Measurements from ENCODE around the gene C11orf65. TPM values are rescaled to one million over a fixed set of nuclear protein-coding genes. Genes with fewer than 3 reads are reported as not detected.

The C11orf65 gene
- total and polyA plus RNA-seq, 2 donors (not counting 1 experiment from before 2014, with no cell fraction given): 0.25 to 1.4 TPM

DNA sequence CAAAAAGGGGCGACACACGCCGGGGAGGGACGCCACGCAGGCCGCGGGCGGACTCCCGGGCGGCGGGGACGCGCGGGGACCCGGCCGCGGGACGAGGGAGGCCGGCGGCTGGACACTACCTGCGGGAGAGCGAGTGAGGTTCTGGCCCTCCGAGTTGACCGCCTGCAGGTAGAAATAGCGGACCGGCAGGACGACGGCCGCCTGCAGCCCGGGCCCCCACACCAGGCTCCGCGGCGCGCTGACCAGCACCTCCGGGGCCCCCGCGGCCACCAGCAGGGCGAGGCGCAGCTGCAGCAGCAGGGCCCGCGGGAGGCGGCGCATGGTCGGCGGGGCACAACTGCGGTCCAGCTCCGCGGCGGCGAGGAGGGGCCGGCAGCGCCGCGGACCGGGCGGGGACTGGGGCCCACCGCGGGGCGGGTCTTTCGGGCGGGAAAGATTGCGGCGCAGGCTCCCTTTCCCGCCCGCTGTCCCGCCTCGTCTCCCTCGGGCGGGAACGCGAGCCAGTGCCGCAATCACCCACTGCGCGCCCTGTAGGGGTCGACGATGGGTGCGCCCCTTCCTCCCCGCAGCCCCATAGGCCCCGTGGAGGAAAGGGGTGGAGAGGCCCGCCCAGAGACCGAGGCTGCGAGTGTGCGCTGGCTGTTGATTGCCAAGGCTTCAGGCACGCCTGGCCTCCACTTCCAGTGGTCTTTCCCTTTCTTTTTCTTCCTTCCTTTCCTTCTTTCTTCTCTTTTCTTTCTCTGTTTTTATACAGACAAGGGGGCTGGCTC, 30.9 kb upstream of the C11orf65 start, which contains the start of gene POGLUT3:
POGLUT3 (minus strand) TSS at position 339 of the 770 bp plus-strand sequence; CDS start at position 321, 18 bp downstream.
- Histone ChIP-seq H3K9me3 (ENCODE audit: control extremely low read depth in 1 of 3, control insufficient read depth in 2 of 3, insufficient read depth in 1 of 3, low read length in 2 of 3) (no peaks in the 10 kb centered on the region), H3K4me3 (ENCODE audit: control extremely low read depth in 1 of 5, extremely low read depth in 1 of 5, insufficient read depth in 1 of 5, low read depth in 2 of 5, low read length in 4 of 5) (peak within 1 kb of the TSS; percentile 71 to 93 (median 80)), H3K4me2 (replicated peaks; ENCODE audit: low read depth, low read length, poor library complexity, severe bottlenecking) (peak within 1 kb of the TSS; percentile 93), H3K9ac (ENCODE audit: low read length) (peak within 1 kb of the TSS; percentile 75), H4K20me1 (ENCODE audit: control insufficient read depth, insufficient read depth, low read length, poor library complexity, severe bottlenecking) (no peaks in the 10 kb centered on the region), H3K27me3 (replicated peaks in 1 of 4; ENCODE audit: control extremely low read depth in 1 of 4, control insufficient read depth in 3 of 4, insufficient read depth in 4 of 4, low read length in 3 of 4) (no peaks in the 10 kb centered on the region), H3K36me3 (replicated peaks in 1 of 2; ENCODE audit: control extremely low read depth in 1 of 2, control insufficient read depth in 1 of 2, extremely low read depth in 1 of 2, insufficient read depth in 2 of 2, low read length in 1 of 2) (no peaks in the 10 kb centered on the region), H2AFZ (ENCODE audit: insufficient read depth, low read depth, low read length, poor library complexity, severe bottlenecking) (peak within 1 kb of the TSS; percentile 87), H3K27ac (ENCODE audit: low read length in 2 of 2) (peak within 1 kb of the TSS; percentile 71 to 80), H3K79me2 (ENCODE audit: control insufficient read depth, insufficient read depth, low read length) (no peaks in the 10 kb centered on the region), H3K4me1 (ENCODE audit: control insufficient read depth in 2 of 2, insufficient read depth in 2 of 2, low read length in 2 of 2) (peaks cover 0 to 7% of the 10 kb centered on the region in 2 donors)
- no peak for TF ChIP-seq EZH2 (IDR thresholded peaks at IDR 0.05; ENCODE audit: borderline replicate concordance, insufficient read depth, low read depth, low read length, poor library complexity, severe bottlenecking)
- TF ChIP-seq, protein P1, sequence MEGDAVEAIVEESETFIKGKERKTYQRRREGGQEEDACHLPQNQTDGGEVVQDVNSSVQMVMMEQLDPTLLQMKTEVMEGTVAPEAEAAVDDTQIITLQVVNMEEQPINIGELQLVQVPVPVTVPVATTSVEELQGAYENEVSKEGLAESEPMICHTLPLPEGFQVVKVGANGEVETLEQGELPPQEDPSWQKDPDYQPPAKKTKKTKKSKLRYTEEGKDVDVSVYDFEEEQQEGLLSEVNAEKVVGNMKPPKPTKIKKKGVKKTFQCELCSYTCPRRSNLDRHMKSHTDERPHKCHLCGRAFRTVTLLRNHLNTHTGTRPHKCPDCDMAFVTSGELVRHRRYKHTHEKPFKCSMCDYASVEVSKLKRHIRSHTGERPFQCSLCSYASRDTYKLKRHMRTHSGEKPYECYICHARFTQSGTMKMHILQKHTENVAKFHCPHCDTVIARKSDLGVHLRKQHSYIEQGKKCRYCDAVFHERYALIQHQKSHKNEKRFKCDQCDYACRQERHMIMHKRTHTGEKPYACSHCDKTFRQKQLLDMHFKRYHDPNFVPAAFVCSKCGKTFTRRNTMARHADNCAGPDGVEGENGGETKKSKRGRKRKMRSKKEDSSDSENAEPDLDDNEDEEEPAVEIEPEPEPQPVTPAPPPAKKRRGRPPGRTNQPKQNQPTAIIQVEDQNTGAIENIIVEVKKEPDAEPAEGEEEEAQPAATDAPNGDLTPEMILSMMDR (IDR thresholded peaks at IDR 0.05): no peak
- Mint-ChIP-seq H3K27me3 (no peaks in the 10 kb centered on the region), H3K27ac (peak within 1 kb of the TSS; percentile 98), H3K4me1 (peaks cover 13% of the 10 kb centered on the region), H3K9me3 (ENCODE audit: insufficient read depth) (no peaks in the 10 kb centered on the region), H3K4me3 (peak within 1 kb of the TSS; percentile 100)
- ATAC-seq (ENCODE audit: low read depth) (peak; percentile 66), DNase-seq (peak; percentile 54)
- CTCF ChIA-PET: no interaction called here
- POLR2A ChIA-PET: no interaction called here
- WGBS (ENCODE audit: insufficient coverage): under 1% methylated on average over 77 of the region's 84 CpGs
- intact Hi-C loops (cut with micrococcal nuclease): loop anchor here (10.0 kb wide), 2 partner anchors 273 to 373 kb away; partner anchors contain the start of genes ACAT1, ATM and NPAT
